SK-N-SH treated with all-trans-retinoic acid at 6 μM for 48 hours (cell line): ENCODE data around the gene ANP32B.

Experiments
- ARNTL ChIP-seq: fragments of 450-650 bp; formaldehyde crosslinking; IDR thresholded peaks from 2 replicates; pipeline ENCODE4 v1.5.0; 2020; ENCODE audit warnings: low read depth, mild to moderate bottlenecking, moderate library complexity, borderline replicate concordance
- BACH2 ChIP-seq: fragments of 250-450 bp; sonication (Bioruptor Pico); IDR thresholded peaks from 2 replicates; pipeline ENCODE4 v1.9.0; 2021; ENCODE audit warnings: mild to moderate bottlenecking, borderline replicate concordance
- CSDC2 ChIP-seq: fragments of 250-450 bp; sonication (Bioruptor Pico); IDR thresholded peaks from 2 replicates; pipeline ENCODE4 v1.5.0; 2020; ENCODE audit warnings: mild to moderate bottlenecking, moderate library complexity
- ESRRG ChIP-seq: fragments of 250-450 bp; sonication (Bioruptor Pico); IDR thresholded peaks from 2 replicates; pipeline ENCODE4 v1.6.1; 2021; ENCODE audit warnings: mild to moderate bottlenecking
- ISL1 ChIP-seq: fragments of 250-450 bp; sonication (Bioruptor Pico); IDR thresholded peaks from 2 replicates; pipeline ENCODE4 v2.1.2; 2022; ENCODE audit warnings: mild to moderate bottlenecking, moderate library complexity
- ZFP3 ChIP-seq: fragments of 250-450 bp; sonication (Bioruptor Pico); IDR thresholded peaks from 2 replicates; pipeline ENCODE4 v1.5.0; 2020; ENCODE audit warnings: mild to moderate bottlenecking, moderate library complexity

- no peak for TF ChIP-seq ARNTL (CRISPR knock-in tag)
- TF ChIP-seq ZFP3, result no peak
- TF ChIP-seq ESRRG (CRISPR knock-in tag), result no peak
- TF ChIP-seq BACH2 (CRISPR knock-in tag), result no peak
- no peak for TF ChIP-seq ISL1 (CRISPR knock-in tag)
- TF ChIP-seq CSDC2, result no peak
These were observed 4.3 kb downstream of the ANP32B start for GRCh38 chr9:97987487-97987886.
